GM23338 (cell line): Measurements from ENCODE around the gene ITGA8.

ENCODE experiments used
- CREB1 ChIP-seq: fragments of 250-450 bp; sonication (Bioruptor Pico); IDR thresholded peaks from 2 replicates; pipeline ENCODE4 v1.5.0; 2020; ENCODE audit warnings: low read depth, mild to moderate bottlenecking, moderate library complexity
- EZH2 ChIP-seq: fragments of 200-600 bp; sonication (generic); IDR thresholded peaks from one replicate; pipeline ENCODE4 v1.8.0; 2017; ENCODE audit warnings: antibody characterized with exemption, mild to moderate bottlenecking, low read depth; ENCODE audit not compliant: unreplicated experiment
- EZH2phosphoT487 ChIP-seq: fragments of 200-600 bp; sonication (generic); IDR thresholded peaks from one replicate; pipeline ENCODE4 v1.8.1; 2018; ENCODE audit warnings: antibody characterized with exemption; ENCODE audit not compliant: unreplicated experiment
- JUNB ChIP-seq: IDR thresholded peaks from one replicate; pipeline ENCODE4 v1.6.1; 2016; ENCODE audit warnings: antibody characterized with exemption; ENCODE audit not compliant: unreplicated experiment
- NANOG ChIP-seq: IDR thresholded peaks from 2 replicates; pipeline ENCODE4 v1.6.1; 2016; ENCODE audit warnings: antibody characterized with exemption, borderline replicate concordance
- POLR2AphosphoS5 ChIP-seq: IDR thresholded peaks from 2 replicates; pipeline ENCODE4 v1.6.1; 2016; ENCODE audit warnings: antibody characterized with exemption, low read depth
- REST ChIP-seq: IDR thresholded peaks from one replicate; pipeline ENCODE4 v1.6.1; 2018; ENCODE audit warnings: antibody characterized with exemption; ENCODE audit not compliant: unreplicated experiment
- STAT1 ChIP-seq: IDR thresholded peaks from one replicate; pipeline ENCODE4 v1.6.1; 2016; ENCODE audit warnings: antibody characterized with exemption; ENCODE audit not compliant: unreplicated experiment
- ZNF114 ChIP-seq: fragments of 250-450 bp; sonication (Bioruptor Pico); IDR thresholded peaks from 2 replicates; pipeline ENCODE4 v1.5.0; 2020; ENCODE audit warnings: mild to moderate bottlenecking, moderate library complexity
- ZNF462 ChIP-seq: fragments of 250-450 bp; sonication (Bioruptor Pico); IDR thresholded peaks from 2 replicates; pipeline ENCODE4 v1.5.0; 2020; ENCODE audit warnings: mild to moderate bottlenecking, moderate library complexity
- TF ChIP-seq, protein P1 (sequence below), 2 experiments: fragments of 200-600 bp in 1 of 2; sonication (generic) in 1 of 2; conservative IDR thresholded peaks; 2 replicates each; pipeline versions ENCODE4 v1.5.1 to v1.6.1; 2016 to 2017; ENCODE audit warnings: antibody characterized with exemption in 2 of 2, low read depth in 2 of 2, mild to moderate bottlenecking in 2 of 2, moderate library complexity in 1 of 2
- TF ChIP-seq, protein P2 (sequence below): IDR thresholded peaks from 2 replicates; pipeline ENCODE4 v1.6.1; 2016; ENCODE audit warnings: antibody characterized with exemption

- TF ChIP-seq, protein P1, sequence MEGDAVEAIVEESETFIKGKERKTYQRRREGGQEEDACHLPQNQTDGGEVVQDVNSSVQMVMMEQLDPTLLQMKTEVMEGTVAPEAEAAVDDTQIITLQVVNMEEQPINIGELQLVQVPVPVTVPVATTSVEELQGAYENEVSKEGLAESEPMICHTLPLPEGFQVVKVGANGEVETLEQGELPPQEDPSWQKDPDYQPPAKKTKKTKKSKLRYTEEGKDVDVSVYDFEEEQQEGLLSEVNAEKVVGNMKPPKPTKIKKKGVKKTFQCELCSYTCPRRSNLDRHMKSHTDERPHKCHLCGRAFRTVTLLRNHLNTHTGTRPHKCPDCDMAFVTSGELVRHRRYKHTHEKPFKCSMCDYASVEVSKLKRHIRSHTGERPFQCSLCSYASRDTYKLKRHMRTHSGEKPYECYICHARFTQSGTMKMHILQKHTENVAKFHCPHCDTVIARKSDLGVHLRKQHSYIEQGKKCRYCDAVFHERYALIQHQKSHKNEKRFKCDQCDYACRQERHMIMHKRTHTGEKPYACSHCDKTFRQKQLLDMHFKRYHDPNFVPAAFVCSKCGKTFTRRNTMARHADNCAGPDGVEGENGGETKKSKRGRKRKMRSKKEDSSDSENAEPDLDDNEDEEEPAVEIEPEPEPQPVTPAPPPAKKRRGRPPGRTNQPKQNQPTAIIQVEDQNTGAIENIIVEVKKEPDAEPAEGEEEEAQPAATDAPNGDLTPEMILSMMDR (conservative IDR thresholded peaks at IDR 0.05; ENCODE audit: low read depth in 2 of 2) = no peak
- TF ChIP-seq EZH2 = no peak
- TF ChIP-seq EZH2phosphoT487 = no peak
- no peak for TF ChIP-seq REST
- no peak for TF ChIP-seq ZNF462 (CRISPR knock-in tag)
- TF ChIP-seq POLR2AphosphoS5 = no peak
- TF ChIP-seq ZNF114 (CRISPR knock-in tag) = no peak
- TF ChIP-seq STAT1 = no peak
- TF ChIP-seq CREB1 (CRISPR knock-in tag) = no peak
- TF ChIP-seq JUNB = no peak
- TF ChIP-seq, protein P2, sequence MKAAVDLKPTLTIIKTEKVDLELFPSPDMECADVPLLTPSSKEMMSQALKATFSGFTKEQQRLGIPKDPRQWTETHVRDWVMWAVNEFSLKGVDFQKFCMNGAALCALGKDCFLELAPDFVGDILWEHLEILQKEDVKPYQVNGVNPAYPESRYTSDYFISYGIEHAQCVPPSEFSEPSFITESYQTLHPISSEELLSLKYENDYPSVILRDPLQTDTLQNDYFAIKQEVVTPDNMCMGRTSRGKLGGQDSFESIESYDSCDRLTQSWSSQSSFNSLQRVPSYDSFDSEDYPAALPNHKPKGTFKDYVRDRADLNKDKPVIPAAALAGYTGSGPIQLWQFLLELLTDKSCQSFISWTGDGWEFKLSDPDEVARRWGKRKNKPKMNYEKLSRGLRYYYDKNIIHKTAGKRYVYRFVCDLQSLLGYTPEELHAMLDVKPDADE = no peak
- no peak for TF ChIP-seq NANOG
These were observed 224.7 kb downstream of the ITGA8 start for GRCh38 chr10:15494850-15495506.
